Cerebellar nuclear complex (tissue), 1 donor: ENCODE data around the gene DIP2C.
"Not testable (repeated sequence)": the region's sequence is repeated elsewhere in the genome, so short reads cannot be mapped to it uniquely, and the experiment has no call there.

Experiments used
- DNase-seq, 2 experiments: peaks; one replicate each; lab custom pipeline; 2025; lab: John Stamatoyannopoulos, UW

DIP2C gene

GRCh38 chr10:306007-306674, 383.3 kb downstream of the DIP2C start:
- no peak for DNase-seq

DNA sequence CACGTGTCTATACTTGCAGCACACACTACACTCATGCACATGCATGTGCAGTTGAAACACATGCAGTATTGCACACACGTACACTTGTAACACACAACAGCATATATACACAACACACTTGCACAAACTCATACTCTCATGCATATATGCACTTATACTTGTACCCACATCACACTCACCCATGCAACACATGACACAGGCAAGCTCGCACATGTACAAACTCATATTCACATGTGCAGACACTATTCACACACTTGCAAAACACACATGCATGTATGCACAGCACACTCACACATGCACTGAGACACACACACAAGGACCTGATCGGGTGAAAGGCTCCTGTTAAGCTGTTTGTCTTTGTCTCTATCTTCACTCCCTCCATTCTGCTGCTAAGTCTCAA, 384.4 kb downstream of the DIP2C start:
- DNase-seq: no peak

GRCh38 chr10:301536-301935, 387.9 kb downstream of the DIP2C start:
- no peak for DNase-seq

- DNase-seq: not testable (repeated sequence)
Measured at GRCh38 chr10:300580-300979, 388.9 kb downstream of the DIP2C start.

- no peak for DNase-seq
Measured at GRCh38 chr10:299969-300368, 389.5 kb downstream of the DIP2C start.

DNA sequence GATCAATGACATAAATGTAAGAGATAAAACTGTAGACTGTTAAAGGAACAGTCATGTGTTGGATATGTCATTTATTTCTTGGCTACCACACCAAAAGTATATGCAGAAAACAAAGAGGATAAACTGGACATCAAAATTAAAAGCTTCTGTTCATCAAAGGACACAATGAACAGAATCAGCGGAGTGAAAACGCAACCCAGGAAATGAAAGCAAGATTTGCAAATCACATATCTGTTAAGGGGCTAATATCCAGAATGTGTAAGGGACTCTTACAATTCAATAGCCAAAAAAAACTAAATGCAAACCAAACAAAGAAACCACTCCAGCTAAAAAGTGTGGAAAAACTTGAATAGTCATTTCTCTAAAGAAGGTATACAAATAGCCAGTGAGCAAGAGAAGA, 390.0 kb downstream of the DIP2C start:
- DNase-seq: no peak

- DNase-seq: no peak
Measured at GRCh38 chr10:298033-298432, 391.4 kb downstream of the DIP2C start.

- no peak for DNase-seq
Measured at GRCh38 chr10:297567-297966, 391.9 kb downstream of the DIP2C start.

- DNase-seq: no peak
Measured at GRCh38 chr10:293636-294035, 395.8 kb downstream of the DIP2C start.

GRCh38 chr10:290026-290725, 399.3 kb downstream of the DIP2C start:
- DNase-seq: no peak

DNA sequence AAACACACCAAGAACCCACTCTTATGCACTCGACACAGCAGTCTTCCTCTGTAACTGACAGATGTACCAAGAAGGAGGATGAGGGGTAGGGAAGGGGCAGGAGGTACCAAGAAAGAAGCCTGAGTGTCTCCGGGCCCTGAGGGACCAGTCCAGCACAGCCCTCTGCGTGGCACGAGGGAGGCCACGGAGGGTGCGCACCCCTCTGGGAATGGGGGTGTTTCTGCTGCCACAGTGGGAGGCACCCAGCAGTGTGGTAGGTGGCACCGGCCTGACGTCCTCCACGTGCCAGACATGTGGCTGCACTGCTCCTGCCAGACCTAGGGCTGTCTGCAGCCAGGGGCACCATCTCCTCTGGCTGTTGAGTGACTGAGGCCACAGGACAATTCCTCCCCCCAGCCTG, 399.9 kb downstream of the DIP2C start:
- no peak for DNase-seq

- DNase-seq: no peak
Measured at GRCh38 chr10:288316-289200, 400.9 kb downstream of the DIP2C start.

DNA sequence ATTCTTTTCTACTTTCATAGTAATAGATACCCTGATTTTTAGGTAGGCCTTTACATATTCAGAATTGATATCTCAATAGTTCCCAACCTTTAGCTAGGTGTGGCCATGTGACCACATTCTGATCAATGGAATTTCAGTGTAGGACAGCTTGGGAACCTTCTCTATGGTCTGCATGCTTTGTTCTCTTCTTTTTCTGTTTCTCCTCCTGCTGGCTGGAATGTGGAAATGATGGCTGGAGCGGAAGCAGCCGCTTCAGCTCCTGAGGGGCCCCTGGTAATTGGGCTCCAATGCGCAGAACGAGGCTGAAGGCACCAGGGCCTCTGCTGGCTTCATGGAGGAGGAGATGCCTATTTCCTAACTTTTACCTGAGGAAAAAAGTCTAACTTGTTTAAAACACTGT, 401.7 kb downstream of the DIP2C start:
- no peak for DNase-seq

GRCh38 chr10:287026-287709, 402.3 kb downstream of the DIP2C start:
- no peak for DNase-seq

- no peak for DNase-seq
Measured at GRCh38 chr10:285216-285615, 404.3 kb downstream of the DIP2C start.

DNA sequence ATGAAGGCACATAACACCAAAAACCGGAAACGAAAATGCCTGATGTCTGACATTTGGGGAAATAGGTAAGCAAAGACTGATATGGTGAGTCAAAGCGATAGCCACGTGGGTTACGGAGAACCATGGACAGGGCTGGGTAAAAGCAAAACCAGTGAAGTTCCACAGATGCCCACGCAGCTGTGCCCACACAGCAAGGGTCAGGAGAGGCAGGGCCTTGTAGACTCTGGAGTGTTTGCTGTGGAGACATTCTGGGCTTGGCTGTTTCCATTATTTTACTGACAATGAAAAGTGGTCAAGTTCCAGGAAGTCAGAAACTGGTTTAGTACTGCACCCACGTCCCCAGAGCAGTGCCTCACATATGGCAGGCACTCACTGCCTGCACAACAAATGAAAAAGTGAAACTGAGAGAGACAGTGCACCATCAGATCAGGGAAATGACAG, 405.5 kb downstream of the DIP2C start:
- DNase-seq: no peak

DNA sequence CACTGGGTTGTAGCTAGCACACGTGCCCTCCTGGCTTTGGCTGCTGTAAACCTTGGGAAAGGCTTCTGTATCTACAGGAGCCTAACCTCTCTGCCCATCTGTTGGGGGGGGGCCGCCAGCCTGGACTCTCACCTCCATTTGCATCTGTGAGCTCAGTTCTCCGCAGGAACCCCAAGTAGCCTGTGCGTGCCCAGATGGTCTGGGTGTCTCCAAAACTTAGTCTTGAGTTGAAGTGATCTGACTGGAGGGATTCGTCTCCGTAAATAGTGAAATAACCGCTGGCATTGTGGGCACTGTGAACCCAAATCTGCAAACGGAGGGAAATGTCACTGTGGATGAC, 406.4 kb downstream of the DIP2C start:
- DNase-seq: no peak

DNA sequence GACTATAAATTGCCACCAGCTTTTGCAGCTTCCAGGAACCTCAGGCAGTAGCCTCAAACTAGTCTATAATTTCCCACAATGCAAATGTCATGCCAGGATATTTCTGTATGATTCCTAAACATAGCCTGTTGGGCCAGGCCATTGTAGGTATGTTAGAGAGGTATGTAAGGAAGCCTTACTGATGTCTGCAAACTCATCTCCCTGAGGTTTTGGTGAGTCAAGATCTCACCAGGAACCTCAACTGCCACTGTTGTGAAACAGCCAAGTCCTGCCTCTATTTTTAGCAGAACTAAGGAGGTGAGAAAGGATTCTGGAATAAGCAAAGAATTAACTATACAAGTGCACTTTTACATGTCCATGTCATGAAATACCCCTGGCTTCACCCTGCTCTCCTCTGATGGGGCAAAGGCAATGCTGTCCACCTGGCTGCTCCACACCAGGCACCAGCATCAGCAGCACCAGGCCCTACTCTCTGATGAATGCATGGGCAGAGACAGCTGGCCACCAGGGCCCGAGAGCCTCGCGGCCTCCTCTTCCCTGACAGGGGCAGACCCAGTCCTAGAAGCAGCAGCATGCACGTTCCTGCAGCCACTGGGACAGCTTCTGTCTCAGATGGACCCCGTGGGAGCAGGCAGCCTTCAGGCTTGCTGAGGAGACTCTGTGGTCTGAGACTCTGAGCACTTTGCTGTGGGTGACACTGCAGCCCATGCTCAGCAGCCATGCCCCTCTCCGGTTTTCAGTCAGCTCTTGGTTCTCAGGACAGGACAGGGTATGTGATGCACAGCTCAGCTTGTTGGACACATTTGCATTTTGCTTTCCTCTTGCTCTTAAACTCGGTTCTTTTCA, 407.0 kb downstream of the DIP2C start:
- no peak for DNase-seq

DNA sequence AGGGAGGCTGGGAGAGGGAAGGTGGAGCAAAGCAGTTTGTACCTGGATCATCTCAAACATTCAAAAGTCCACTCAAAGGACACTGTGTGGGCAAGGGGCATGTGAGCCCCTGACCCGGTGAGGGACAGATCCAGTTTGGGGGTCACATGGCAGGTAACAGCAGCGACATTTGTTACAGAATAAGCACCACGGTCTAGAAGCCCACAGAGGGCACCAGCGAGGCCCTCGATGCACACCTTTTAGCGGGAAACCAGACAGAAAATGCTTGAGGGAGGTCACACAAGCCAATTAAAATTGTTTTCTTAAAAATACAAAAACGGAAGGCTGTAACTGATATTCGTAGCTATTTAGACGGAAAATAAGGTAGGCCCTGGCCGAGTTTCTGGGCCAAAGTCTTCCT, 409.8 kb downstream of the DIP2C start:
- DNase-seq: no peak

- DNase-seq: no peak
Measured at GRCh38 chr10:279232-279631, 410.2 kb downstream of the DIP2C start.

GRCh38 chr10:278707-279106, 410.8 kb downstream of the DIP2C start:
- no peak for DNase-seq
